GM23248 (cell line): Measurements from ENCODE around the gene CABP4.

Experiments
- EZH2 ChIP-seq: fragments of 200-600 bp; sonication (generic); IDR thresholded peaks from 2 replicates; pipeline ENCODE4 v1.6.1; 2018; ENCODE audit warnings: antibody characterized with exemption, mild to moderate bottlenecking; ENCODE audit not compliant: insufficient read depth, poor library complexity, severe bottlenecking
- EZH2phosphoT487 ChIP-seq: fragments of 200-600 bp; sonication (generic); IDR thresholded peaks from 2 replicates; pipeline ENCODE4 v1.6.1; 2018; ENCODE audit warnings: antibody characterized with exemption, moderate library complexity, mild to moderate bottlenecking, low read depth; ENCODE audit not compliant: insufficient read depth

- TF ChIP-seq EZH2 (no peak), EZH2phosphoT487 (no peak)
These were observed 12.0 kb downstream of the CABP4 start for GRCh38 chr11:67466962-67467771.
